Body of pancreas (tissue), 4 donors: ENCODE measurements around the gene CD82. TPM values are rescaled to one million over a fixed set of nuclear protein-coding genes. Genes with fewer than 3 reads are reported as not detected.

Experiments
- ATAC-seq: fragments of 150-250 bp; one replicate; pipeline ENCODE4 v1.9.1; 2016
- DNase-seq, 4 donors: peaks; one replicate each; pipeline ENCODE4 v3.0.0-alpha.2; 2019
- H3K27ac ChIP-seq, 4 donors: fragments of 200-600 bp; sonication (generic); 1 replicate in 3 of 4; 2 replicates in 1 of 4; pipeline versions ENCODE4 v1.5.1 to v1.6.1; 2016 to 2019; ENCODE audit warnings: mild to moderate bottlenecking in 1 of 4, mixed read lengths in 1 of 4, moderate library complexity in 1 of 4
- H3K27me3 ChIP-seq, 2 donors: fragments of 200-600 bp; sonication (generic); one replicate each; pipeline ENCODE4 v1.6.0; 2016; ENCODE audit warnings: mild to moderate bottlenecking in 1 of 2
- H3K36me3 ChIP-seq, 2 donors: fragments of 200-600 bp; sonication (generic); replicated peaks in 1 of 2; 2 replicates each; pipeline ENCODE4 v1.5.1; 2016; ENCODE audit warnings: low read depth in 2 of 2; ENCODE audit not compliant: insufficient read depth in 1 of 2
- H3K4me1 ChIP-seq: fragments of 200-600 bp; sonication (generic); one replicate; pipeline ENCODE4 v1.6.0; 2016
- H3K4me3 ChIP-seq, 2 donors: fragments of 200-600 bp; sonication (generic); 1 replicate in 1 of 2; 2 replicates in 1 of 2; pipeline ENCODE4 v1.5.1; 2016 to 2019
- H3K9me3 ChIP-seq, 3 donors: fragments of 200-600 bp; sonication (generic); 1 replicate in 2 of 3; 2 replicates in 1 of 3; pipeline ENCODE4 v1.5.1; 2016
- CTCF ChIP-seq, 7 experiments: fragments of 450-650 bp in 4 of 7; fragments of 200-600 bp in 3 of 7; sonication (generic) in 3 of 7; IDR thresholded peaks; one replicate each; pipeline ENCODE4 v1.5.1; 2016 to 2019; ENCODE audit warnings: antibody characterized with exemption in 7 of 7
- POLR2A ChIP-seq, 3 donors: fragments of 450-650 bp; IDR thresholded peaks; one replicate each; pipeline ENCODE4 v1.6.1; 2016; ENCODE audit warnings: antibody characterized with exemption in 3 of 3, mild to moderate bottlenecking in 2 of 3
- WGBS, 2 donors: methylation state at CpG; one replicate each; pipeline ENCODE4 v1.1.5; 2017; 5-methylcytosine and 5-hydroxymethylcytosine counted together
- intact Hi-C: fragments of 100-400 bp; cut with DNase I; formaldehyde crosslinking; loops from one replicate; pipeline ENCODE4 v1.15.1; 2023
- total RNA-seq, 2 donors: library from RNA; depleted of rRNA; stranded (reverse); fragments of >200 nt; gene quantifications; one replicate each; pipeline ENCODE4 v1.1.0, GENCODE V29; 2016

CD82 gene
- total RNA-seq, 2 donors from 2014 or later, result 11.4 to 13.5 TPM

- H3K27ac ChIP-seq, result no peak overlapping the region
- H3K4me3 ChIP-seq, result no peak overlapping the region
- H3K27me3 ChIP-seq, result no peaks in the 10 kb centered on the region
- 61 to 79% methylated on average over 2 of the region's 2 CpGs for WGBS, 2 donors
- no peaks in the 10 kb centered on the region for H3K9me3 ChIP-seq
- H3K4me1 ChIP-seq, result no peaks in the 10 kb centered on the region
- no peak for DNase-seq
- no peaks in the 10 kb centered on the region for H3K36me3 ChIP-seq
- intact Hi-C loops, result no loop called here
- TF ChIP-seq POLR2A (IDR thresholded peaks at IDR 0.05), result no peak
- TF ChIP-seq CTCF (IDR thresholded peaks at IDR 0.05), result no peak
- ATAC-seq, result no peak
Measured at GRCh38 chr11:44528581-44528980, 36.9 kb upstream of the CD82 start.

GRCh38 chr11:44529895-44530412, 35.5 kb upstream of the CD82 start:
- H3K27me3 ChIP-seq, result no peaks in the 10 kb centered on the region
- 77% methylated on average over 7 of the region's 7 CpGs for WGBS, 2 donors
- no peak overlapping the region for H3K4me3 ChIP-seq
- H3K27ac ChIP-seq, result no peak overlapping the region
- no peak for ATAC-seq
- TF ChIP-seq POLR2A (IDR thresholded peaks at IDR 0.05) (no peak), CTCF (IDR thresholded peaks at IDR 0.05) (no peak)
- no peak for DNase-seq
- H3K4me1 ChIP-seq, result no peaks in the 10 kb centered on the region
- H3K9me3 ChIP-seq, result no peaks in the 10 kb centered on the region
- intact Hi-C loops, result loop anchor here (10.0 kb wide), 1 partner anchor 415 kb away; no protein-coding TSS in a partner anchor
- H3K36me3 ChIP-seq, result no peaks in the 10 kb centered on the region

- H3K4me1 ChIP-seq, result no peaks in the 10 kb centered on the region
- intact Hi-C loops, result loop anchor here (10.0 kb wide), 1 partner anchor 416 kb away; no protein-coding TSS in a partner anchor
- TF ChIP-seq POLR2A (IDR thresholded peaks at IDR 0.05) (no peak), CTCF (IDR thresholded peaks at IDR 0.05) (no peak)
- DNase-seq (no peak), ATAC-seq (no peak)
- H3K27ac ChIP-seq, result no peak overlapping the region
- 52 to 61% methylated on average over 9 of the region's 9 CpGs for WGBS, 2 donors
- no peaks in the 10 kb centered on the region for H3K27me3 ChIP-seq
- H3K4me3 ChIP-seq, result no peak overlapping the region
- no peaks in the 10 kb centered on the region for H3K9me3 ChIP-seq
- no peaks in the 10 kb centered on the region for H3K36me3 ChIP-seq
Measured at GRCh38 chr11:44530413-44531115, 34.9 kb upstream of the CD82 start.

- no peak overlapping the region for H3K27ac ChIP-seq
- DNase-seq (no peak), ATAC-seq (no peak)
- H3K4me1 ChIP-seq, result no peaks in the 10 kb centered on the region
- H3K27me3 ChIP-seq, result no peaks in the 10 kb centered on the region
- WGBS, 2 donors, result 58% methylated on average over 8 to 9 of the region's 9 CpGs
- intact Hi-C loops, result loop anchor here (10.0 kb wide), 1 partner anchor 416 kb away; no protein-coding TSS in a partner anchor
- no peak overlapping the region for H3K4me3 ChIP-seq
- H3K36me3 ChIP-seq, result no peaks in the 10 kb centered on the region
- no peak for TF ChIP-seq POLR2A (IDR thresholded peaks at IDR 0.05)
- TF ChIP-seq CTCF (IDR thresholded peaks at IDR 0.05), result no peak
- H3K9me3 ChIP-seq, result no peaks in the 10 kb centered on the region
Measured at GRCh38 chr11:44531116-44531504, 34.4 kb upstream of the CD82 start.

GRCh38 chr11:44531636-44532035, 33.8 kb upstream of the CD82 start:
- H3K9me3 ChIP-seq, result no peaks in the 10 kb centered on the region
- no peak overlapping the region for H3K4me3 ChIP-seq
- intact Hi-C loops, result loop anchor here (10.0 kb wide), 1 partner anchor 417 kb away; no protein-coding TSS in a partner anchor
- no peak for DNase-seq
- H3K36me3 ChIP-seq, result no peaks in the 10 kb centered on the region
- no peak overlapping the region for H3K27ac ChIP-seq
- no peaks in the 10 kb centered on the region for H3K4me1 ChIP-seq
- no peaks in the 10 kb centered on the region for H3K27me3 ChIP-seq
- 60 to 65% methylated on average over 8 of the region's 8 CpGs for WGBS, 2 donors
- no peak for ATAC-seq
- TF ChIP-seq CTCF (IDR thresholded peaks at IDR 0.05) (no peak), POLR2A (IDR thresholded peaks at IDR 0.05) (no peak)
